HEK293 (cell line): ENCODE results near the gene SLC35A2.

Experiments
- BCL11A ChIP-seq: fragments of 450-650 bp; formaldehyde crosslinking; IDR thresholded peaks from 2 replicates; pipeline ENCODE4 v1.5.1; 2016; ENCODE audit warnings: low read depth, missing biosample characterization, missing genetic modification characterization
- CTCF ChIP-seq: fragments of 450-650 bp; formaldehyde crosslinking; IDR thresholded peaks from 2 replicates; pipeline ENCODE4 v1.5.1; 2016; ENCODE audit warnings: missing biosample characterization, missing genetic modification characterization
- GLIS2 ChIP-seq: fragments of 450-650 bp; formaldehyde crosslinking; IDR thresholded peaks from 2 replicates; pipeline ENCODE4 v1.5.1; 2016; ENCODE audit warnings: missing biosample characterization, missing genetic modification characterization
- HOXA7 ChIP-seq: sonication (generic); formaldehyde crosslinking; IDR thresholded peaks from 2 replicates; pipeline ENCODE4 v1.8.1; 2022; ENCODE audit warnings: missing genetic modification reagents, borderline replicate concordance
- KLF1 ChIP-seq: fragments of 450-650 bp; formaldehyde crosslinking; IDR thresholded peaks from 2 replicates; pipeline ENCODE4 v1.5.1; 2016; ENCODE audit warnings: missing biosample characterization, missing genetic modification characterization
- KLF8 ChIP-seq: fragments of 450-650 bp; formaldehyde crosslinking; IDR thresholded peaks from 2 replicates; pipeline ENCODE4 v1.5.1; 2016; ENCODE audit warnings: missing biosample characterization, missing genetic modification characterization
- MZF1 ChIP-seq: fragments of 450-650 bp; formaldehyde crosslinking; IDR thresholded peaks from 2 replicates; pipeline ENCODE4 v1.5.1; 2017; ENCODE audit warnings: missing biosample characterization, missing genetic modification characterization, borderline replicate concordance
- OVOL3 ChIP-seq: fragments of 450-650 bp; formaldehyde crosslinking; IDR thresholded peaks from 2 replicates; pipeline ENCODE4 v1.5.1; 2016; ENCODE audit warnings: missing biosample characterization, missing genetic modification characterization
- PRDM1 ChIP-seq: fragments of 450-650 bp; formaldehyde crosslinking; IDR thresholded peaks from 2 replicates; pipeline ENCODE4; 2016; ENCODE audit warnings: missing biosample characterization, missing genetic modification characterization
- ZBTB20 ChIP-seq: fragments of 450-650 bp; formaldehyde crosslinking; IDR thresholded peaks from 2 replicates; pipeline ENCODE4 v1.5.1; 2016; ENCODE audit warnings: missing biosample characterization, missing genetic modification characterization
- ZNF146 ChIP-seq: fragments of 450-650 bp; formaldehyde crosslinking; IDR thresholded peaks from 2 replicates; pipeline ENCODE4 v1.5.1; 2016; ENCODE audit warnings: missing biosample characterization, missing genetic modification characterization
- ZNF16 ChIP-seq: fragments of 450-650 bp; formaldehyde crosslinking; IDR thresholded peaks from 2 replicates; pipeline ENCODE4 v1.5.1; 2016; ENCODE audit warnings: low read depth, missing biosample characterization, missing genetic modification characterization
- ZNF335 ChIP-seq: fragments of 450-650 bp; formaldehyde crosslinking; conservative IDR thresholded peaks from 2 replicates; pipeline ENCODE4 v1.5.1; 2016; ENCODE audit warnings: missing biosample characterization, missing genetic modification characterization
- ZNF341 ChIP-seq: fragments of 450-650 bp; formaldehyde crosslinking; IDR thresholded peaks from 2 replicates; pipeline ENCODE4; 2016; ENCODE audit warnings: low read depth, missing biosample characterization, missing genetic modification characterization
- ZNF394 ChIP-seq: fragments of 450-650 bp; formaldehyde crosslinking; IDR thresholded peaks from 2 replicates; pipeline ENCODE4 v1.5.1; 2016; ENCODE audit warnings: missing biosample characterization, missing genetic modification characterization, mild to moderate bottlenecking, moderate library complexity, borderline replicate concordance
- ZNF426 ChIP-seq: fragments of 450-650 bp; formaldehyde crosslinking; IDR thresholded peaks from 2 replicates; pipeline ENCODE4 v1.5.1; 2017; ENCODE audit warnings: missing biosample characterization, missing genetic modification characterization, mild to moderate bottlenecking, inconsistent platforms, moderate library complexity
- ZNF548 ChIP-seq: fragments of 450-650 bp; formaldehyde crosslinking; IDR thresholded peaks from 2 replicates; pipeline ENCODE4 v1.5.1; 2016; ENCODE audit warnings: missing biosample characterization, missing genetic modification characterization
- ZNF561 ChIP-seq: fragments of 450-650 bp; IDR thresholded peaks from 2 replicates; pipeline ENCODE4 v1.5.1; 2018; ENCODE audit warnings: missing biosample characterization, missing genetic modification characterization, borderline replicate concordance
- ZNF571 ChIP-seq: fragments of 450-650 bp; formaldehyde crosslinking; IDR thresholded peaks from 2 replicates; pipeline ENCODE4 v1.5.0; 2017; ENCODE audit warnings: missing biosample characterization, missing genetic modification characterization
- ZNF654 ChIP-seq: fragments of 450-650 bp; formaldehyde crosslinking; IDR thresholded peaks from 2 replicates; pipeline ENCODE4 v1.5.1; 2016; ENCODE audit warnings: low read depth, missing biosample characterization, missing genetic modification characterization
- ZNF664 ChIP-seq: fragments of 450-650 bp; formaldehyde crosslinking; IDR thresholded peaks from 2 replicates; pipeline ENCODE4 v1.5.1; 2016; ENCODE audit warnings: missing biosample characterization, missing genetic modification characterization
- ZNF843 ChIP-seq: fragments of 450-650 bp; formaldehyde crosslinking; IDR thresholded peaks from 2 replicates; pipeline ENCODE4 v1.5.1; 2016; ENCODE audit warnings: missing biosample characterization, missing genetic modification characterization
- ZSCAN30 ChIP-seq: fragments of 450-650 bp; IDR thresholded peaks from 2 replicates; pipeline ENCODE4 v1.5.1; 2018; ENCODE audit warnings: missing biosample characterization, mild to moderate bottlenecking, missing genetic modification characterization, moderate library complexity
- ZSCAN5A ChIP-seq: fragments of 450-650 bp; formaldehyde crosslinking; IDR thresholded peaks from 2 replicates; pipeline ENCODE4 v1.5.1; 2016; ENCODE audit warnings: missing biosample characterization, missing genetic modification characterization
- TF ChIP-seq, protein P1 (sequence below): fragments of 450-650 bp; formaldehyde crosslinking; IDR thresholded peaks from 2 replicates; pipeline ENCODE4 v1.5.1; 2016; ENCODE audit warnings: missing biosample characterization, missing genetic modification characterization
- TF ChIP-seq, protein P2 (sequence below): fragments of 450-650 bp; formaldehyde crosslinking; IDR thresholded peaks from 2 replicates; pipeline ENCODE4 v1.5.1; 2016; ENCODE audit warnings: missing biosample characterization, missing genetic modification characterization
- TF ChIP-seq, protein P3 (sequence below): fragments of 450-650 bp; formaldehyde crosslinking; IDR thresholded peaks from 2 replicates; pipeline ENCODE4 v1.5.1; 2016; ENCODE audit warnings: missing biosample characterization, missing genetic modification characterization
- TF ChIP-seq, protein P4 (sequence below): fragments of 450-650 bp; formaldehyde crosslinking; IDR thresholded peaks from 2 replicates; pipeline ENCODE4 v1.5.1; 2016; ENCODE audit warnings: missing biosample characterization, missing genetic modification characterization

Gene SLC35A2

GRCh38 chrX:48917139-48918001 is 5.9 kb upstream of the SLC35A2 start (continued):
- TF ChIP-seq MZF1 (no peak), ZNF571 (tag by site-specific recombination) (no peak), ZNF146 (tag by site-specific recombination) (0 out of 2 replicates have a peak, but pooled peaks have one; percentile 20), OVOL3 (peak; percentile 96), KLF8 (tag by site-specific recombination) (0 out of 2 replicates have a peak, but pooled peaks have one; percentile 23), BCL11A (tag by site-specific recombination) (peak; percentile 93), ZBTB20 (tag by site-specific recombination) (peak; percentile 43; the same call in 1 of the 2 replicates), ZNF394 (tag by site-specific recombination) (peak; percentile 56; the same call in 1 of the 2 replicates), ZNF341 (peak; percentile 69), ZNF561 (0 out of 2 replicates have a peak, but pooled peaks have one; percentile 31), CTCF (tag by site-specific recombination) (peak; percentile 95), ZNF335 (tag by site-specific recombination) (no peak), KLF1 (tag by site-specific recombination) (no peak; the same call in 1 of the 2 replicates), PRDM1 (tag by site-specific recombination) (no peak), ZNF426 (no peak), ZNF16 (tag by site-specific recombination) (no peak), GLIS2 (tag by site-specific recombination) (peak; percentile 60), ZNF664 (tag by site-specific recombination) (no peak), ZNF843 (tag by site-specific recombination) (0 out of 2 replicates have a peak, but pooled peaks have one; percentile 43), ZNF548 (no peak), ZSCAN5A (tag by site-specific recombination) (no peak), ZSCAN30 (tag by site-specific recombination) (no peak), HOXA7 (CRISPR knock-in tag) (no peak), ZNF654 (tag by site-specific recombination) (peak; percentile 66)
- TF ChIP-seq, protein P1, sequence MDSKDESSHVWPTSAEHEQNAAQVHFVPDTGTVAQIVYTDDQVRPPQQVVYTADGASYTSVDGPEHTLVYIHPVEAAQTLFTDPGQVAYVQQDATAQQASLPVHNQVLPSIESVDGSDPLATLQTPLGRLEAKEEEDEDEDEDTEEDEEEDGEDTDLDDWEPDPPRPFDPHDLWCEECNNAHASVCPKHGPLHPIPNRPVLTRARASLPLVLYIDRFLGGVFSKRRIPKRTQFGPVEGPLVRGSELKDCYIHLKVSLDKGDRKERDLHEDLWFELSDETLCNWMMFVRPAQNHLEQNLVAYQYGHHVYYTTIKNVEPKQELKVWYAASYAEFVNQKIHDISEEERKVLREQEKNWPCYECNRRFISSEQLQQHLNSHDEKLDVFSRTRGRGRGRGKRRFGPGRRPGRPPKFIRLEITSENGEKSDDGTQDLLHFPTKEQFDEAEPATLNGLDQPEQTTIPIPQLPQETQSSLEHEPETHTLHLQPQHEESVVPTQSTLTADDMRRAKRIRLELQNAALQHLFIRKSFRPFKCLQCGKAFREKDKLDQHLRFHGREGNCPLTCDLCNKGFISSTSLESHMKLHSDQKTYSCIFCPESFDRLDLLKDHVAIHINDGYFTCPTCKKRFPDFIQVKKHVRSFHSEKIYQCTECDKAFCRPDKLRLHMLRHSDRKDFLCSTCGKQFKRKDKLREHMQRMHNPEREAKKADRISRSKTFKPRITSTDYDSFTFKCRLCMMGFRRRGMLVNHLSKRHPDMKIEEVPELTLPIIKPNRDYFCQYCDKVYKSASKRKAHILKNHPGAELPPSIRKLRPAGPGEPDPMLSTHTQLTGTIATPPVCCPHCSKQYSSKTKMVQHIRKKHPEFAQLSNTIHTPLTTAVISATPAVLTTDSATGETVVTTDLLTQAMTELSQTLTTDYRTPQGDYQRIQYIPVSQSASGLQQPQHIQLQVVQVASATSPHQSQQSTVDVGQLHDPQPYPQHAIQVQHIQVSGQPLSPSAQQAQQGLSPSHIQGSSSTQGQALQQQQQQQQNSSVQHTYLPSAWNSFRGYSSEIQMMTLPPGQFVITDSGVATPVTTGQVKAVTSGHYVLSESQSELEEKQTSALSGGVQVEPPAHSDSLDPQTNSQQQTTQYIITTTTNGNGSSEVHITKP (tag by site-specific recombination): peak; percentile 52; the same call in 1 of the 2 replicates
- TF ChIP-seq, protein P2, sequence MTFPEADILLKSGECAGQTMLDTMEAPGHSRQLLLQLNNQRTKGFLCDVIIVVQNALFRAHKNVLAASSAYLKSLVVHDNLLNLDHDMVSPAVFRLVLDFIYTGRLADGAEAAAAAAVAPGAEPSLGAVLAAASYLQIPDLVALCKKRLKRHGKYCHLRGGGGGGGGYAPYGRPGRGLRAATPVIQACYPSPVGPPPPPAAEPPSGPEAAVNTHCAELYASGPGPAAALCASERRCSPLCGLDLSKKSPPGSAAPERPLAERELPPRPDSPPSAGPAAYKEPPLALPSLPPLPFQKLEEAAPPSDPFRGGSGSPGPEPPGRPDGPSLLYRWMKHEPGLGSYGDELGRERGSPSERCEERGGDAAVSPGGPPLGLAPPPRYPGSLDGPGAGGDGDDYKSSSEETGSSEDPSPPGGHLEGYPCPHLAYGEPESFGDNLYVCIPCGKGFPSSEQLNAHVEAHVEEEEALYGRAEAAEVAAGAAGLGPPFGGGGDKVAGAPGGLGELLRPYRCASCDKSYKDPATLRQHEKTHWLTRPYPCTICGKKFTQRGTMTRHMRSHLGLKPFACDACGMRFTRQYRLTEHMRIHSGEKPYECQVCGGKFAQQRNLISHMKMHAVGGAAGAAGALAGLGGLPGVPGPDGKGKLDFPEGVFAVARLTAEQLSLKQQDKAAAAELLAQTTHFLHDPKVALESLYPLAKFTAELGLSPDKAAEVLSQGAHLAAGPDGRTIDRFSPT (tag by site-specific recombination): no peak
- TF ChIP-seq, protein P3, sequence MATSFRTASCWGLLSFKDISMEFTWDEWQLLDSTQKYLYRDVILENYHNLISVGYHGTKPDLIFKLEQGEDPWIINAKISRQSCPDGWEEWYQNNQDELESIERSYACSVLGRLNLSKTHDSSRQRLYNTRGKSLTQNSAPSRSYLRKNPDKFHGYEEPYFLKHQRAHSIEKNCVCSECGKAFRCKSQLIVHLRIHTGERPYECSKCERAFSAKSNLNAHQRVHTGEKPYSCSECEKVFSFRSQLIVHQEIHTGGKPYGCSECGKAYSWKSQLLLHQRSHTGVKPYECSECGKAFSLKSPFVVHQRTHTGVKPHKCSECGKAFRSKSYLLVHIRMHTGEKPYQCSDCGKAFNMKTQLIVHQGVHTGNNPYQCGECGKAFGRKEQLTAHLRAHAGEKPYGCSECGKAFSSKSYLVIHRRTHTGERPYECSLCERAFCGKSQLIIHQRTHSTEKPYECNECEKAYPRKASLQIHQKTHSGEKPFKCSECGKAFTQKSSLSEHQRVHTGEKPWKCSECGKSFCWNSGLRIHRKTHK: no peak
- TF ChIP-seq, protein P4, sequence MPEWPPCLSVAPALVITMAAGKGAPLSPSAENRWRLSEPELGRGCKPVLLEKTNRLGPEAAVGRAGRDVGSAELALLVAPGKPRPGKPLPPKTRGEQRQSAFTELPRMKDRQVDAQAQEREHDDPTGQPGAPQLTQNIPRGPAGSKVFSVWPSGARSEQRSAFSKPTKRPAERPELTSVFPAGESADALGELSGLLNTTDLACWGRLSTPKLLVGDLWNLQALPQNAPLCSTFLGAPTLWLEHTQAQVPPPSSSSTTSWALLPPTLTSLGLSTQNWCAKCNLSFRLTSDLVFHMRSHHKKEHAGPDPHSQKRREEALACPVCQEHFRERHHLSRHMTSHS (tag by site-specific recombination): no peak
